ENCODE results near the gene DNAH9.

- TF ChIP-seq POLR2A (IDR thresholded peaks at IDR 0.05; ENCODE audit: control extremely low read depth in 1 of 2, low read depth in 2 of 2, low read length in 2 of 2): no peak
- no peak for TF ChIP-seq POLR2AphosphoS5 (IDR thresholded peaks at IDR 0.05; ENCODE audit: low read depth, low read length)
- TF ChIP-seq EGR1 (IDR thresholded peaks at IDR 0.05; ENCODE audit: borderline replicate concordance, low read depth, low read length): no peak
- TF ChIP-seq EZH2 (IDR thresholded peaks at IDR 0.05; ENCODE audit: low read depth, low read length, severe bottlenecking): no peak
- no peak for TF ChIP-seq SIX5 (IDR thresholded peaks at IDR 0.05; ENCODE audit: low read depth, low read length)
- TF ChIP-seq, protein P1, sequence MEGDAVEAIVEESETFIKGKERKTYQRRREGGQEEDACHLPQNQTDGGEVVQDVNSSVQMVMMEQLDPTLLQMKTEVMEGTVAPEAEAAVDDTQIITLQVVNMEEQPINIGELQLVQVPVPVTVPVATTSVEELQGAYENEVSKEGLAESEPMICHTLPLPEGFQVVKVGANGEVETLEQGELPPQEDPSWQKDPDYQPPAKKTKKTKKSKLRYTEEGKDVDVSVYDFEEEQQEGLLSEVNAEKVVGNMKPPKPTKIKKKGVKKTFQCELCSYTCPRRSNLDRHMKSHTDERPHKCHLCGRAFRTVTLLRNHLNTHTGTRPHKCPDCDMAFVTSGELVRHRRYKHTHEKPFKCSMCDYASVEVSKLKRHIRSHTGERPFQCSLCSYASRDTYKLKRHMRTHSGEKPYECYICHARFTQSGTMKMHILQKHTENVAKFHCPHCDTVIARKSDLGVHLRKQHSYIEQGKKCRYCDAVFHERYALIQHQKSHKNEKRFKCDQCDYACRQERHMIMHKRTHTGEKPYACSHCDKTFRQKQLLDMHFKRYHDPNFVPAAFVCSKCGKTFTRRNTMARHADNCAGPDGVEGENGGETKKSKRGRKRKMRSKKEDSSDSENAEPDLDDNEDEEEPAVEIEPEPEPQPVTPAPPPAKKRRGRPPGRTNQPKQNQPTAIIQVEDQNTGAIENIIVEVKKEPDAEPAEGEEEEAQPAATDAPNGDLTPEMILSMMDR (IDR thresholded peaks at IDR 0.05; ENCODE audit: control extremely low read depth in 1 of 3, insufficient read depth in 1 of 3, low read depth in 1 of 3, low read length in 3 of 3): no peak
Observed at GRCh38 chr17:11554042-11554441, 44.2 kb upstream of the DNAH9 start.

Measured in H1 (cell line).